ENCODE data around the gene GALNTL6.
"Not testable (repeated sequence)": the region's sequence is repeated elsewhere in the genome, so short reads cannot be mapped to it uniquely, and the experiment has no call there.

The GALNTL6 gene

DNA sequence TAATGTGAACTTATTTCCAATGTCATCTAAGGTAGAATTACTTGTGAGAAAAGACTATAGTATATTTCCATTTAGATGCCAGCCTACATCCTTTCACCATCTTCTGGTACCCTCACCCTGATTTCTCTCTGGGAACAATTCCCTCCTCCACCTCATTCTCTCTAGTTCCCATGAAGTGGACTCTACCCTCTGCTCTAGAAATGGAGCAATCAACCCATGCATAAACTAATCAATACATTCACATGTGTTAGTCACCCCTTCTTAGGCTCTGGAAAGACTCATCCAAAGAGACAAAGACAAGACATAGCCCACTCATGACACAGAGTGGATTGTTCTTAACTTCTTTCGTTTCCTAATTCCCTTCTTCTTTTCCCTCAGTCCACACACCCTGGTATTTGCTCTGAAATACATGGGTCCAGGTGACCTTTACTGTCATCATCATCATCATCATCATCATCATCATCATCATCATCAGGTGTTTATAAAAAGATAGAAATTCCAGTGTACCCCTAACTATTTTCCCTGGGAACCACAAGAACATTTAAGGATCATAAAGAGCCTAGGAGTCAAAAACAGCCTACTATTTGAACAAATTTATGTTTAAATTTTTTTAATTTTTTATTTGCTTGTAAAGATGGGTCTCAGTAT lies 1056.5 kb downstream of the GALNTL6 start:
- DNase-seq (ENCODE audit: low read depth) = no peak

DNA sequence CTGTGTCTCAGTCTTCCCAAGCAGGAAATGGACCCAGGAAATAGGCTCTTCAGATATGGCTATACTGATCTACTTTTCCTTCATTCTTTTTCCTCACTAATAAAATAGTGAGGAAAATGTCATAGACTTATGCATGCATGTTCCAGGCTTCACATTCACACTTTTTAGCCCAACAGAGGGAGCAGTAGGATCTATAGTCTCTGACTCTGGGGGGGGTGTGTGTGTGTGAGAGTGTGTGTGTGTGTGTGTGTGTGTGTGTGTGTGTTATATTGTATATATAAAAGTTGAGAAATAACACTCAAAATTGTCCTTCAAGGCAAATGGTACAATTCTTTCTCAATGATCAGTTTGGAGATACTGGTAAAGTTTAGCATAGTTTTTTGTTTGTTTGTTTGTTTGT lies 1058.2 kb downstream of the GALNTL6 start:
- DNase-seq (ENCODE audit: low read depth) = no peak

DNA sequence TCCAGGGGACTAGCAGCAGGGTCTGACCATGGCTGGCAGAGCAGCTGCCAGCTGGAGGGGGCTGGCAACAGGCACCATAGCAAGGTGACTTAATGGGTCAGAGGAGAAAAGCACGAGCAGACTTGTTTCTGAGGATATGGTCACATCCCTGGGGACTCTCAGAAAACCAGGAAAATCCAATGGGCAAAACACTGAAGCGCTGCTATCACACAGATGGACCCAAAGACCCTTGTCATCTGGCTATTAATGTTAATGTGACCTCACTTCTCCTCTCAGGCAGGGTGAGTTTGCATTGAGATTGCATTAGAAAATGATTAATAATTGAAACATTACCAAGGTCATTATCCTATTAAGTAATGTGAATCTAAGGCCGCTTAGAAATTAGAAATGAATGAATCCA lies 1061.7 kb downstream of the GALNTL6 start:
- no peak for DNase-seq (ENCODE audit: low read depth)

GRCh38 chr4:172876394-172876793 lies 1063.2 kb downstream of the GALNTL6 start:
- no peak for DNase-seq (ENCODE audit: low read depth)

GRCh38 chr4:172881645-172882044 lies 1068.4 kb downstream of the GALNTL6 start:
- no peak for DNase-seq (ENCODE audit: low read depth)

DNA sequence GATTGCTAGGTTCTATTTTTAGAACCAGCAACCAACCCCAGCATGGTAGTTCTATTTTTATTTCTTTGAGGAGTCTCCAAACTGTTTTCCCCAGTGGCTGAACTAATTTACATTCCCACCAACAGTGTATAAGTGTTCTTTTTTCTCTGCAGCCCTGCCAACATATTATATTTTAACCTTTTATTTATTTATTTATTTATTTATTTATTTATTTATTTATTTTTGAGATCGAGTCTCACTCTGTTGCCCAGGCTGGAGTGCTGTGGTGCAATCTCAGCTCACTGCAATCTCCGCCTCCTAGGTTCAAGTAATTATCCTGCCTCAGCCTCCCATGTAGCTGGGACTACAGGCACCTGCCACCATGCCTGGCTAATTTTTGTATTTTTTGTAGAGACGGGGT lies 1074.2 kb downstream of the GALNTL6 start:
- DNase-seq (ENCODE audit: low read depth) = not testable (repeated sequence)

GRCh38 chr4:172887959-172888358 lies 1074.8 kb downstream of the GALNTL6 start:
- no peak for DNase-seq (ENCODE audit: low read depth)

- no peak for DNase-seq (ENCODE audit: low read depth)
Observed at GRCh38 chr4:172892300-172892699, 1079.1 kb downstream of the GALNTL6 start.

DNA sequence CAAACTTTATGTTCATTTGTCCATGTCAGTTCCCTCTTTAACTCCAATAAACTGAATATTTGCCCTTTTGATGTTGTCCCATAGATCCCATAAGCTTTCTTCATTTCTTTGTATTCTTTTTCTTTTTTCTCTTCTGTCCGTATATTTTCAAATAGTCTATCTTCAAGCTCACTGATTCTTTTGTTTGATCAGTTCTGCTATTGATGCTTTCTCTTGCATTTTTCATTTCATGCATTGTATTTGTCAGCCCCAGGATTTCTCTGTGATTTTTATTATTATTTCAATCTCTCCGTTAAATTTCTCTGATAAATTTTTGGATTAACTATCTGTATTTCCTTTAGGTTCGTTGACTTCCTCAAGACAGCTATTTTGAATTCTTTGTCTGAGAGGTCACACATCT lies 1082.5 kb downstream of the GALNTL6 start:
- no peak for DNase-seq (ENCODE audit: low read depth)

DNA sequence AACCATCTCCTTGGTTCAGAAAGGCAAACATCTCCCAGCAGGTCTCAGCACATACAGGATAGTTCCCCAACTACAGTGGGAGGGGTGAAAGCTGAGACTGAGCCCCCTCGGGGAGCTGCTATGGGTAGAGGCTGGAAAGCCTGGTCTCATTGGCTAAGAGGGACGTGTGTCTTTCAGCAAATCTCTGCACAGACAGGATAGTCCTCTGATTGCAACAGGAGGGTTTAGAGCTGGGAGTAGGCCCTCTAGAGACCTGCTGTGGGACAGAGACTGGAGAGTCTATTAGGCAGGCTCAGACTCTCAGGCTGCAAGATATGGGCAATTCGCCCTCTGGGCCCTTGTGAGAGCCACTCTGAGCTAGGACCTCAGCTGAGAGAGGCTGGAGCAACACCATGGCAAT lies 1083.8 kb downstream of the GALNTL6 start:
- DNase-seq (ENCODE audit: low read depth) = no peak

- no peak for DNase-seq (ENCODE audit: low read depth)
Observed at GRCh38 chr4:172898715-172899114, 1085.5 kb downstream of the GALNTL6 start.

DNA sequence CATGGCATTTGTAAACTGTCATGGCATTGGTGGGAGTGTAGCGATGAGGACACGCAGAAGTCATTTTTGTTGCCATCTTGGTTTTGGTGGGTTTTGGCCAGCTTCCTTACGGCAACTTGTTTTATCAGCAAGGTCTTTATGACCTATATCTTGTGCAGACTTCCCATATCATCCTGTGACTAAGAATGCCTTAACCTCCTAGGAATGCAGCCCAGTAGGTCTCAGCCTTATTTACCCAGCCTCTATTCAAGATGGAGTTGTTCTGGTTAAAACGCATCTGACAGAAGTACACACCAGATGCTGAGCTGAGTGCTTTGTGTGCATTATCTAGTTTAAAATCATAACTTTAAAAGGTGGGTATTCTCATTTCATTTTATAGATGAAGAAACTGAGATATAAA lies 1086.7 kb downstream of the GALNTL6 start:
- no peak for DNase-seq (ENCODE audit: low read depth)

DNA sequence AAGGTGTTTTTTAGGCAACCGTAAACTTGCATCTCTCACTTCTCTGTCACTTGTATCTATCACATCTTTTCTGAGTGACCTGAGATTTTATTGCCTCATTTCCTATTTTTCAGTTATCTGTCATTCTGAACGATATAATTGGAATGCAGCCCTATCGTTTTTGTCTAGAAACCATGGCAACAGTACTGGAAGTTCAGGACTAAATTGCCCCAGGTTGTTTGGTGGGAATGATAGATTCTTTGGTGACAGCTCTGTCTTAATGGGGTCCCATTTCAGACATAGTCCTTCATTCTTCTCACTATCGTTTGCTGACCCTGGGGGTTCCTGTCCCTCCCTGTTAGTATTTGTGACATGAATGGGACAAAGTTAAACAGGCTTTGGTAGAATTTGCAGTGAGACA lies 1087.7 kb downstream of the GALNTL6 start:
- DNase-seq (ENCODE audit: low read depth) = no peak

GRCh38 chr4:172912468-172912867 lies 1099.3 kb downstream of the GALNTL6 start:
- DNase-seq (ENCODE audit: low read depth) = not testable (repeated sequence)

- not testable (repeated sequence) for DNase-seq (ENCODE audit: low read depth)
Observed at GRCh38 chr4:172917403-172917802, 1104.2 kb downstream of the GALNTL6 start.

DNA sequence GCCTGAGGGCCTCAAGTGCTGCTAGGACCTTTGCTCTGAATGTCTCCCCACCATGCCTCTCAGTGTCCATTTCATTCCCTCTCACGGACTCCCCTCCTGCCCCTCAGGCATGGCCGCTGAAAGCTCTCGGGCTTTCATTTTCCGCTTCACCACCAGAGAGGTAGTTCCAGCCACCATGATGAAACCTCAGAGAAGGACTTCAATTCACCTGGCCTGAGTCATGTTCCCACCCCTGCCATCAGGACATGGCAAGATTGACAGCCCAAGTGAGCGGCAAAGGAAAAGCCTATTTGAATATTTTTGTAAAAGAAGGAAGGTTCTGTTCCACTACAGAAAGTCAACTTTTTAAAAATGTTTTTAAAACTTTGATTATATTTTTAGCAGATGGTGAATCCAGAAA lies 1106.1 kb downstream of the GALNTL6 start:
- no peak for DNase-seq (ENCODE audit: low read depth)

GRCh38 chr4:172927096-172927814 lies 1114.1 kb downstream of the GALNTL6 start:
- DNase-seq (ENCODE audit: low read depth) = no peak

DNA sequence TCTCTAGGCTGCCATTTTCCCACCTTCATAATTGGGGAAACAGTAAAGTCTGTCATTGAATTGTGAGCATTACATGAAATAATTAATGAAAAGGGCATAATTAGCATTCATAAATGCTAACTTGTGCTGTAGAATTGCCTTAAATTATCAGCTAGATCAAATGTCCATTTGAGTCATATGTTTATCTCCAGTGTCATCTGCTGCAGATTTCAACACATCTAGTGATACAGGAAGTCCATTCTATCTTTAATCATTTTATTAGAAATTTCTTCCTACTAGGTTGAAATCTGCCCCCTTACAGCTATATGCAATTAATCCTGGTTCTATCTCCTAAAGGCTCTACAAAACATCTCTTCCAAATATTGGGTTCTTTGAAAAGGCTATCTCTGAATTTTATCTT lies 1115.1 kb downstream of the GALNTL6 start:
- DNase-seq (ENCODE audit: low read depth) = no peak

GRCh38 chr4:172938072-172938829 lies 1125.0 kb downstream of the GALNTL6 start:
- no peak for DNase-seq (ENCODE audit: low read depth)

- no peak for DNase-seq (ENCODE audit: low read depth)
Observed at GRCh38 chr4:172938870-172939269, 1125.7 kb downstream of the GALNTL6 start.

GRCh38 chr4:172942840-172943239 lies 1129.6 kb downstream of the GALNTL6 start:
- no peak for DNase-seq (ENCODE audit: low read depth)

DNA sequence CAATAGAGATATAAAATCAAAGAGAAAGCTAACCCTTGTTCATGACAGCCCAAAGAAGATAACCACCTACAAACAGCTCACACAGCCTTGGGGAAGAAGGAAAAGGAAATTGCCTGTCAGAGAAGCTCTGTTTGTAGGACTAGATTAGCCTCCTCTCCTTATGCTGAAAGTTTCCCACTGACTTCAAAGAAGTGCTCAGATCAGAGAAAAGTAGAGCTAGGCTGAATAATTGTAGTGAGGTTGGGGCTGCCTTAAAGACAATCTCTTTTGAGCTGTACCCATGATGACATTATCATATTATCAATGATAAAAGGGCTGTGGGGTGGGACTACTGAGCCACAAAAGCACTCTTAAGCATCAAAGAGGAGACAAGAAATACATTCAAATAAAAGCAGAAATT lies 1132.4 kb downstream of the GALNTL6 start:
- no peak for DNase-seq (ENCODE audit: low read depth)

GRCh38 chr4:172946503-172946902 lies 1133.3 kb downstream of the GALNTL6 start:
- DNase-seq (ENCODE audit: low read depth) = no peak
